ENCODE results near the gene YAP1. TPM values are rescaled to one million over a fixed set of nuclear protein-coding genes. Genes with fewer than 3 reads are reported as not detected.

YAP1 gene
- polyA plus RNA-seq, 2 of the 4 experiments (the other 2 are of a cell fraction): 40.4 to 48.0 TPM

- TF ChIP-seq, protein P1, sequence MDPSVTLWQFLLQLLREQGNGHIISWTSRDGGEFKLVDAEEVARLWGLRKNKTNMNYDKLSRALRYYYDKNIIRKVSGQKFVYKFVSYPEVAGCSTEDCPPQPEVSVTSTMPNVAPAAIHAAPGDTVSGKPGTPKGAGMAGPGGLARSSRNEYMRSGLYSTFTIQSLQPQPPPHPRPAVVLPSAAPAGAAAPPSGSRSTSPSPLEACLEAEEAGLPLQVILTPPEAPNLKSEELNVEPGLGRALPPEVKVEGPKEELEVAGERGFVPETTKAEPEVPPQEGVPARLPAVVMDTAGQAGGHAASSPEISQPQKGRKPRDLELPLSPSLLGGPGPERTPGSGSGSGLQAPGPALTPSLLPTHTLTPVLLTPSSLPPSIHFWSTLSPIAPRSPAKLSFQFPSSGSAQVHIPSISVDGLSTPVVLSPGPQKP (IDR thresholded peaks at IDR 0.05; ENCODE audit: low read depth, low read length): no peak
- TF ChIP-seq KDM1A (IDR thresholded peaks at IDR 0.05; ENCODE audit: low read depth) (no peak), HOXB13 (CRISPR knock-in tag; IDR thresholded peaks at IDR 0.05; ENCODE audit: low read depth) (no peak), RAD21 (conservative IDR thresholded peaks at IDR 0.05 in 1 of 2, IDR thresholded peaks at IDR 0.05 in 1 of 2) (no peak), MYC (IDR thresholded peaks at IDR 0.05; ENCODE audit: borderline replicate concordance, low read length) (no peak), BHLHE40 (IDR thresholded peaks at IDR 0.05; ENCODE audit: low read depth, low read length) (no peak), EHF (CRISPR knock-in tag; IDR thresholded peaks at IDR 0.05) (no peak)
Measured at GRCh38 chr11:102204174-102204573, 93.9 kb downstream of the YAP1 start (continued).

- Histone ChIP-seq H3K4me1 (no peaks in the 10 kb centered on the region), H3K4me3 (no peak overlapping the region), H3K27ac (no peak overlapping the region), H3K9me3 (no peaks in the 10 kb centered on the region), H3K4me2 (no peak overlapping the region)
- WGBS (ENCODE audit: missing lambda C conversion rate): 93% methylated on average over 4 of the region's 4 CpGs
- FAIRE-seq (no peak), DNase-seq (ENCODE audit: low read depth in 1 of 2, low spot score in 1 of 2) (no peak), ATAC-seq (no peak)
- ChIA-PET POLR2A (no interaction called here), CTCF (no interaction called here)
- no peak for TF ChIP-seq JUNB (IDR thresholded peaks at IDR 0.05)
- TF ChIP-seq USF2 (IDR thresholded peaks at IDR 0.05): no peak
- no peak for TF ChIP-seq HOXA7 (CRISPR knock-in tag; IDR thresholded peaks at IDR 0.05)
- no peak for TF ChIP-seq SREBF2 (IDR thresholded peaks at IDR 0.05)
- no peak for TF ChIP-seq EP300 (IDR thresholded peaks at IDR 0.05)
- no peak for TF ChIP-seq RAD21 (conservative IDR thresholded peaks at IDR 0.05 in 1 of 2, IDR thresholded peaks at IDR 0.05 in 1 of 2)
- TF ChIP-seq HDAC2 (IDR thresholded peaks at IDR 0.05): no peak
- TF ChIP-seq ZFP36 (IDR thresholded peaks at IDR 0.05; ENCODE audit: borderline replicate concordance, partially characterized antibody): no peak
- TF ChIP-seq RARB (CRISPR knock-in tag; IDR thresholded peaks at IDR 0.05): no peak
- TF ChIP-seq TP53 (CRISPR knock-in tag; IDR thresholded peaks at IDR 0.05): no peak
Measured at GRCh38 chr11:102205805-102206204, 95.6 kb downstream of the YAP1 start.

DNA sequence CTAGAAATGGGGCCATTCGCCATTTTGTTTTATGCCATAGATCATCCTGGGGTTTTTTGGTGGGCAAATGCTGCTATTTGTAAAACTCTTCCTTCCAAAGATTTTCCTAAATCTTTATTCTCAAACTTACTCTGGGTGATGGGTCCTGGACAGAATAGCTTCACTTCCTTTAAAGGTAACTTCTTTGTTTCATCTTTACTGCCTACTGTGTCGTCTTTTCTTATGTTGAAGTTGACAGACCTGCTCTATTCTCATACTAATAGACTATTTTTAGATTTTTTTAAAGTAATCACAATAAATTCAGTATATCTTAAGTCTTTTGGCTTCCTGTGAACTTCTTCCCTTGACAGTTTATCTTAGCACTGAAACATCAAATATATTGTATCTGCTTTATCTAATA lies 98.6 kb downstream of the YAP1 start:
- ATAC-seq: no peak

GRCh38 chr11:102214623-102215022 lies 104.4 kb downstream of the YAP1 start:
- no peak overlapping the region for H3K4me2 ChIP-seq
- FAIRE-seq (no peak), DNase-seq (ENCODE audit: low read depth in 1 of 2, low spot score in 1 of 2) (no peak), ATAC-seq (no peak)
- H3K4me1 ChIP-seq: peaks cover 13% of the 10 kb centered on the region; the same call in 2 of the 3 replicates
- POLR2A ChIA-PET: no interaction called here
- TF ChIP-seq MYC (IDR thresholded peaks at IDR 0.05; ENCODE audit: borderline replicate concordance, low read length) (no peak), KDM1A (IDR thresholded peaks at IDR 0.05; ENCODE audit: low read depth) (no peak), ESRRA (IDR thresholded peaks at IDR 0.05; ENCODE audit: borderline replicate concordance, low read length) (no peak), FOXS1 (CRISPR knock-in tag; IDR thresholded peaks at IDR 0.05) (no peak), NR3C1 (IDR thresholded peaks at IDR 0.05) (no peak)
- H3K4me3 ChIP-seq: no peak overlapping the region
- CTCF ChIA-PET: no interaction called here
- H3K9me3 ChIP-seq: no peaks in the 10 kb centered on the region
- H3K27ac ChIP-seq: no peak overlapping the region

More for the DNA sequence above, 98.6 kb downstream of the YAP1 start:
- CTCF ChIA-PET: interaction anchor here (0.5 kb wide), 1 partner anchor 200 kb away, joined by 3 read pairs; no protein-coding TSS in a partner anchor
- Histone ChIP-seq H3K4me3 (no peak overlapping the region), H3K4me1 (peaks cover 3% of the 10 kb centered on the region; the same call in 2 of the 3 replicates), H3K27ac (no peak overlapping the region), H3K4me2 (no peak overlapping the region), H3K9me3 (no peaks in the 10 kb centered on the region)
- DNase-seq (ENCODE audit: low read depth in 1 of 2, low spot score in 1 of 2) (no peak), FAIRE-seq (no peak)
- POLR2A ChIA-PET: no interaction called here
- no peak for TF ChIP-seq CBX8 (IDR thresholded peaks at IDR 0.05)
- 92% methylated on average over 2 of the region's 2 CpGs for whole genome bisulfite sequencing (ENCODE audit: missing lambda C conversion rate)
